ENCODE results near the gene KCNN3. TPM values are rescaled to one million over a fixed set of nuclear protein-coding genes. Genes with fewer than 3 reads are reported as not detected.

KCNN3 gene
- total RNA-seq, 2 donors from 2014 or later, result 3.9 to 4.4 TPM

DNA sequence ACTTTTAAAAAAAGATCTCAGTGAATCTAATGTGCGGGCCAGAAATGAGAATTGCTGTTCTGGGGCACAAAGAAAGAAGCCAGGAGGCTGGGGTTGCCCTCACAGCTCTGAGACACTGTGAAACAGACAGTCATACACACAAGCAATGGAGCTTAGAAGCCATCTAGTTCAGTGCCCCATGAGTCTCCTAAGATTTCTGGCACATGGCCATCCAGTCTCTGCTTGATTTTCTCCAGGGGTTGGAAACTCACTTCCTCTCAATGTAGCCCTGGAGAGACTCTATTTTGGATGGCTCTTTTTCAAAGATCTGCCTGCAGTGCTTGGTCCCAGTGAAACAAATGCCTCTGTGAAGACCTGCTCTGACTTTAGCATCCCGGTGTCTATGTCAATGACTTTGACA is 38.6 kb downstream of the KCNN3 start:
- Histone ChIP-seq H3K27me3 (no peaks in the 10 kb centered on the region), H3K36me3 (no peaks in the 10 kb centered on the region), H3K4me1 (peaks cover 0 to 32% of the 10 kb centered on the region in 2 donors), H3K9me3 (no peaks in the 10 kb centered on the region), H3K4me3 (no peak overlapping the region), H3K27ac (no peak overlapping the region)
- DNase-seq (ENCODE audit: low spot score), result no peak
- TF ChIP-seq, protein P1, sequence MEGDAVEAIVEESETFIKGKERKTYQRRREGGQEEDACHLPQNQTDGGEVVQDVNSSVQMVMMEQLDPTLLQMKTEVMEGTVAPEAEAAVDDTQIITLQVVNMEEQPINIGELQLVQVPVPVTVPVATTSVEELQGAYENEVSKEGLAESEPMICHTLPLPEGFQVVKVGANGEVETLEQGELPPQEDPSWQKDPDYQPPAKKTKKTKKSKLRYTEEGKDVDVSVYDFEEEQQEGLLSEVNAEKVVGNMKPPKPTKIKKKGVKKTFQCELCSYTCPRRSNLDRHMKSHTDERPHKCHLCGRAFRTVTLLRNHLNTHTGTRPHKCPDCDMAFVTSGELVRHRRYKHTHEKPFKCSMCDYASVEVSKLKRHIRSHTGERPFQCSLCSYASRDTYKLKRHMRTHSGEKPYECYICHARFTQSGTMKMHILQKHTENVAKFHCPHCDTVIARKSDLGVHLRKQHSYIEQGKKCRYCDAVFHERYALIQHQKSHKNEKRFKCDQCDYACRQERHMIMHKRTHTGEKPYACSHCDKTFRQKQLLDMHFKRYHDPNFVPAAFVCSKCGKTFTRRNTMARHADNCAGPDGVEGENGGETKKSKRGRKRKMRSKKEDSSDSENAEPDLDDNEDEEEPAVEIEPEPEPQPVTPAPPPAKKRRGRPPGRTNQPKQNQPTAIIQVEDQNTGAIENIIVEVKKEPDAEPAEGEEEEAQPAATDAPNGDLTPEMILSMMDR (IDR thresholded peaks at IDR 0.05), result no peak

DNA sequence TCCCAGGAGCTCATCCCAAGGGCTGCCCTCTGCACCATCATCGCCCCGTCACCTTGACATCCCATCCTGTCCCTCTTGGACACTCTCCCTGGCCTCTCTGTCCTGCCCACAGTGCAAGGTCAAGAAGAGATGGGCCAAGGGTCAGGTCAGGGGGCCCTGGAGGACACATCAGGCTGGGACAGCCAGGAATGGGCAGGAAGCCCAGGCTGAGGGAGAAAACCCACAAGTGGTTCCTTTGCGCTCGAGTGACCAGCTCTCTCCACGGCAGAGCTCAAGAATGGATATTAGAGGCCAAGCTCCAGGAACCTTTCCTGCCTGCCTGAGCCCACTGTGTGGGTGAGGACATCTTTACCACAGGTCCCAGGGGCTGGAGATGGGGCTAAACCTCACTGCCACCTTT is 41.0 kb downstream of the KCNN3 start:
- TF ChIP-seq, protein P1 (IDR thresholded peaks at IDR 0.05), result no peak

DNA sequence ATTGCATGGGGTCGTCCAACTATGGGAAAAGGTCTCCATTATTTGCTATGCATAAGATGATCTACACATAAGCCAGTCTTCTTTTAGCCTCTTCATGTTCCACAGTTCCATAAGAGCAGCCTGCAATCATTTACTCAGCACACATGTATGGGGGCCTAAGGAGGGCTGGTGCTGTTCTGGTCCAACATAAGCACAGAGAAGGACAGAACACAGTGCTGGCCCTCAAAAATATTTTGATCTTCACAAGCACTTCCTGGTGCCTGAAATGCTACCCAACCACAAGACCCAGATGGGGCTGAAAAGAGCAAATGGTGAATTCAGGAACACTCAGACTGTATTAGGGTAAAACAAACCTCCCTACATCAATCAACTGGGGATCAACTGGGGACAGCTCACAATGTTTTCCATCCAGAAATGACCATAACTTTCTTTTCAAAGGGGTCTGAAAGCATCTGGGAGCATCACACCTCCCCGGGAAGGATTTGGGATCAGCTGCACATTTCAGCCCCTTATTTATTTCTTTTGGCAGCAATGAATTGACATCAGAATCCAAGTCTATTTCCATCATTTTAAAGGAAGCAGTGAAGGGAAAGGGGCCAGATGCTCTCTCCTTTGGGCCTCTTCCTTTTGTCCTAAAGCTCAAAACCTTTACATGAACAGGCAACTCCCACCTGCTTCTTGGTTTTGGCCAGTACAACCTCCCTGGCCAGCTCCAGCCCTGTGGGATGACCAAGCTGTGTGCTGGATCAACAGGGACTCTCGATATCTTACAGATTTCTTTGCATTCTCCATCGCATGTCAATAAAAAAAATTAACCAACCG is 45.7 kb downstream of the KCNN3 start:
- TF ChIP-seq, protein P1 (IDR thresholded peaks at IDR 0.05), result no peak
- Histone ChIP-seq H3K27me3 (no peaks in the 10 kb centered on the region), H3K4me1 (peaks cover 0 to 15% of the 10 kb centered on the region in 2 donors), H3K9me3 (no peaks in the 10 kb centered on the region), H3K27ac (no peak overlapping the region), H3K36me3 (no peaks in the 10 kb centered on the region), H3K4me3 (no peak overlapping the region)
- no peak for DNase-seq (ENCODE audit: low spot score)

More for the DNA sequence above, 41.0 kb downstream of the KCNN3 start:
- DNase-seq (ENCODE audit: low spot score), result no peak
- H3K4me1 ChIP-seq, result peaks cover 0 to 29% of the 10 kb centered on the region in 2 donors
- H3K9me3 ChIP-seq, result no peaks in the 10 kb centered on the region
- H3K27ac ChIP-seq, result no peak overlapping the region
- H3K27me3 ChIP-seq, result no peaks in the 10 kb centered on the region
- no peak overlapping the region for H3K4me3 ChIP-seq
- no peaks in the 10 kb centered on the region for H3K36me3 ChIP-seq

DNA sequence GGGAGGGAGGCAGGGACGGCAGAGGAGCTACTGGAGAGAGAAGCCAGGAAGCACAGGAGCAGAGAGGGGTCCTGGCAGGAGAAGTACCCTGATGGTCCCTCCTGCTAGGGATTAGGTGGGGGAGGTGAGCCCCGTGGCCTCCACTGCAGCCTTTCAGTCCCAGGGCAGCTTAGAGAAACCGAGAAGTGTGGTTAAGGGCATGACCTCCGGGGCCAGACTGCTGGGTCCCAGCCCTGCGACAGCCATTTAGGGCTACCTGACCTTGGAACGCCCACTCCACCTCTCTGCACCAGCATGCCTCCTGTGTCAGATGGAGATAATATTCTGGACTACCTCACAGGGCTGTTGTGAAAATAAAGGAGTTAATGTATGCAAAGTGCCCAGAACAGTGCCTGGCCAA is 47.4 kb downstream of the KCNN3 start:
- Histone ChIP-seq H3K4me1 (peaks cover 0 to 15% of the 10 kb centered on the region in 2 donors), H3K9me3 (no peaks in the 10 kb centered on the region), H3K36me3 (no peaks in the 10 kb centered on the region), H3K27me3 (no peaks in the 10 kb centered on the region), H3K27ac (no peak overlapping the region), H3K4me3 (no peak overlapping the region)
- no peak for DNase-seq (ENCODE audit: low spot score)
- TF ChIP-seq, protein P1 (IDR thresholded peaks at IDR 0.05), result no peak

DNA sequence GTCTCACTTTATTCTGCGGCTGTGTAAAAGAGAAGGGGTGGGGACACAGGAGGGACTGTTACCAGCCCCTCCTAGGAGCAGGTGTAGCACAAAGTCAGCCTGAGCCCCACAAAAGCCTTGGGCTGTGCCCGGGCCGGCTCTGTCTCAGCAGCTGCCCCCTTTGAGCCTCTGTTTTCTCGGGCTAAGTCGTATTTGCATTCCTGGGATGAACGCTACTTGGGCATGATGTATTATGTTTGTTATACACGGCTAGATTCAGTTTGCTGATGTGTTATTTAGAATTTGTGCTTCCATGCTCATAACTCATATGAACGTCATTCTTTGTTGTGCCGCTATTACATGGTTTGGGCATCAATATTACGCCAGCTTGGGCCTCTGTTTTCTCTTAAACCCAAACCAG is 47.8 kb downstream of the KCNN3 start:
- no peaks in the 10 kb centered on the region for H3K27me3 ChIP-seq
- H3K9me3 ChIP-seq, result no peaks in the 10 kb centered on the region
- no peak overlapping the region for H3K4me3 ChIP-seq
- TF ChIP-seq, protein P1 (IDR thresholded peaks at IDR 0.05), result no peak
- DNase-seq (ENCODE audit: low spot score), result no peak
- H3K36me3 ChIP-seq, result no peaks in the 10 kb centered on the region
- no peak overlapping the region for H3K27ac ChIP-seq
- H3K4me1 ChIP-seq, result peaks cover 0 to 15% of the 10 kb centered on the region in 2 donors
